Mucosa of gallbladder (tissue), 1 donor: Measurements from ENCODE around the gene TP73. TPM values are rescaled to one million over a fixed set of nuclear protein-coding genes. Genes with fewer than 3 reads are reported as not detected.

Experiments
- DNase-seq: peaks from one replicate; pipeline ENCODE4 v3.0.0-alpha.2; 2020; ENCODE audit warnings: low spot score
- total RNA-seq: library from RNA; stranded (reverse); gene quantifications from one replicate; pipeline ENCODE4 v1.2.1, GENCODE V29; 2021
- donor health status: DM: no; HTN: no; CAD: no.

TP73 gene
- total RNA-seq, 1 donor from 2014 or later, result 0.17 TPM

DNA sequence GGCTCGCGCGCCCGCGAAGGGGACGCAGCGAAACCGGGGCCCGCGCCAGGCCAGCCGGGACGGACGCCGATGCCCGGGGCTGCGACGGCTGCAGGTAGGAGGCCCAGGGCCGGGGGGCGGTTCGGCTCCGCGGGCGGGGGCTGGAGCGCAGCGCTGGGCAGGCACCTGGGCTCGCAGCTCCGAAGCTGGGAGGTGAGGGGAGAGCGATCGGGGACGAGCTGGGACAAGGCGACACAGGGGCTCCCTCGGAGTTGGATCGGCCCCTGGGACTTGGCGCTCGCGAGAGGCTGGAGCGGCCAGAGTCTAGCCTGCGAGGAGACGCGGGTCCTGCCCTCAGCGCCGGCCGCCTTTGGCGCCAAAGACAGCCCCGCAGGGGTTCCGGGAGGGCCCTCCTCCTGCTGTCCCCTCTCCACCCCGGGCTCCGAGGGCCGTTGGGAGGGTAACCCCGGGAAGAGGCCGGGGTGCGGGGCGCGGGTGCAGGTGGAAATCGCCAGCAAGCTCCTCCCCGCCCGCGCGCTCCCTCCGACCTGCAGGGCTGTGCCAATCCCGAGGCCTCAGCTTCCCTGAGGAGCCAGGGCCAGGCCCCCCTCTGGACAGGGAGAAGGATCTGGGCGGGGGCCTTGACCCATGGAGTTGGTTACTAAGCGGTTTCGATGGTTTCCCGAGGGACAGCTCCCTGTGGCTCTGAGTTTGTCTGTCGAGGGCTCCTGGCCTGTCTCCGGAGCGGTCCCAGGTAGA is 401 bp downstream of the TP73 start:
- DNase-seq, result no peak

DNA sequence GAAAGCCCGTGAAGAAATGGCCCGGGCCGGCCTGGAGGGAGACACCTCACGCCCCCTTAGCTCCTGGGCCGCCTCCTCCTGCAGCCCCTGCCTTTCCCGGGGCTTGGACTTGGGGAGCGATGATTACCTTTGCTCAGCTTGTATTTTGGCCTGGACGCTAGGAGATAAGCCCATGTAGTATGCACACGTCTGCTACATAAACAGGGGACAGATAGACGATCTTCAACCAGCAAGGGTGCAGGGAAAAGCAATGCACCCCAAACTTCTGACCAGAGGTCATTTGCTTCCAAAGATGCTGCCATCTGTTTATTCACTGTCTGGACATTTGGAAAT is 936 bp downstream of the TP73 start:
- DNase-seq, result no peak

DNA sequence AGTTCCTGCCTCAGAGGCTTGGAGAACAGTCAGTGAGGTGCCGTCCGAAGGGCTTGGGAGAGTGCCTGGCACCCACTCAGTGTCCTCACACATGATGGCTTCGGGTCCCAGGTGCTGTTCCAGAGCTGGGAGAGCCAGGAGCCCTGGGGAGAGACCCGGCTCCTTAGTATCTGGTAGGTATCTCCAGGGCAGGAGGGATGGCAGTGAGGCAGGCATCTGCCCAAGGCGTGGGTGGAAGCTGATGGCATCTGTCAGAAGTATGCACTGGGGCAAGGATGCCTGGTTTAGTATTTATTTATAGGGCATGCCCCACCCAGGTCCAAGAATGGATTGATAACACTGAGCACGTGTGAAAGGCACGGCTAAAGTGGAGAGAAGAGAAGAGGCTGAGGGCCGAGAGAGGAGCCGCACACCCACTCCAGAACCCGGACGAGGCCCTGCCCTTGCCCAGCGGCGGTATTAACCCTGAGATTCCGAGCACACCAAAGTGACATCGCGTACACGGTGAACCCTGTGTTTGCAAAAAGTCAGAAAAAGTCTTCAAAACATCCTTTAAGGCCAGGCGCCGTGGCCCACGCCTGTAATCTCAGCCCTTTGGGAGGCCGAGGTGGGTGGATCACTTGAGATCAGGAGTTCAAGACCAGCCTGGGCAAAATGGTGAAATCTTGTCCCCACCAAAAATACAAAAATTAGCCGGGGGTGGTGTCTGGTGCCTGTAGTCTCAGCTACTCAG is 2.4 kb downstream of the TP73 start:
- DNase-seq, result no peak

DNA sequence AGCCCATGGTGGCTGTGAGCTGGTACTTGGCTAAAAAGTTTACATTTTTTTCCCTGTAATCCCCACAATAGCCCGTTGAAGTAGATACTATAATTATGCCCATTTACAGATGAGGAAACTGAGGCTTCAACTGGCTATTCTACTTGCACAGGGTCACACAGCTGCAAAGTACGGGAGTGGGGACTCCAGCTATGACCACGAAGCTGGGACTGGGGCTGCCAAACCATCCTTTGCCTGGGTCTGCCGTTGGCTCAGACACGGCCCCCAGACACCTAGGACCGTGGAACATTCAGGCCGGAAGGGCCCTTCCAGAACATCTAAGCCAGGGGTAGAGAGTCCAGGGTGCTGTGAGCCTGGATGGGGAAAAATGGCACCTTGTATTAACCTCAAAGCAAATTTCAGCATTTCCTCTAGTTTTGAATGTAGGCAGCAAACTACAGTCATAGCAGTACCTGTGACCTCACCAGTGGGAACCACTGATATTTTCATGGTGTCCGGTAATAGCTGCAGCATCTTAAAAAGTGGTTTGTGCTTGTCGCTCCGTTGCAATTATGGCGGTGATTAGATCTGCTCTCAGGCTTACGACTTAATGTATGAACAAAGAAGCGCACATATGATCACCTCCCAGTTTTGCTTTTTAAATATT is 4.3 kb downstream of the TP73 start:
- DNase-seq, result no peak

DNA sequence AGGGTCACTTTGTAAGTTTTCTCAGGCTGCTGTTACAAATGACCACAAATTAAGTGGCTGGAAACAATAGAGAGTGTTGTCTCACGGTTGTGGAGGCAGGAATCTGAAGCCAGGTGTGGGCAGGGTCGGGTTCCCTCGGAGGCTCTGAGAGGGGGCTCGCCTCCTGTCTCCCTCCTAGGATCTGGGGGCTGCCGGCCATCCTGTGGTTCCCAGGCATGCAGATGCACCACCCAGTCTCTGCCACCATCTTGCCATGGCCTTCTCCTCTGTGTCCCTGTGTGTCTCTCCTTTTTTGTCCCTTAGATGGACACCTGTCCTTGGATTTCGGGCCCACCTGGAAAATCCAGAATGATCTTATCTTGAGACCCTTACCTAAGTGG is 4.8 kb downstream of the TP73 start:
- DNase-seq, result no peak

DNA sequence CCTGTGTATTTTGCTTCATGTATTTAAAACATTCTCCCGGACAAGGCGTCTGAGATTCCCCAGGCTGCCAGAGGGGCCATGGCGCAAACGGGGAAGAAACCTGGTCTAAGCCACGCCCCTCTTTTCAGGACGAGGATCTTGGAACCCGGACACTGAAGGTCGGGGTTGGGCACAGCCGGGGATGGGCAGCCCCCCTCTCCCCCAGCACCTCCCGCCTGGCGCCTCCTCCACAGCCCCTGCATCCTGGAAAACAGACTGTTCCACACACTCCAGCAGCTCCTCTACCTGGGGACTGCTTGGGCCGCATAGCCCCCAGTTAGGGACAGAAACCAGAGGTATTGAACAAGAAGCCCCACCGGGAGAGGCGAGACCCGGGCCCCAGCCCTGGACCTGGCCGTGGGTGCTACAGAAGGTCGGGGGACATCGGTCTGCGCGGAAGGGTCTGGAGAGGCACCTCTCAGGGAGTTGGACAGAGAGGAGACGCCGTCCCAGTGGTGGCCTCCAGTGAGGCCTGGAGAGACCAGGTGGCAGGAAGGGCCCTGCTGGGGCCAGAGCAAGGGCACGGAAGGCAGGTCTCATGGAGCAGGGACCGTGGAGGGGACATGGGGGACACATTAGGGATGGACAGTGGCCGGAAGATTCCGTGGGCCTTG is 5.4 kb downstream of the TP73 start:
- no peak for DNase-seq

DNA sequence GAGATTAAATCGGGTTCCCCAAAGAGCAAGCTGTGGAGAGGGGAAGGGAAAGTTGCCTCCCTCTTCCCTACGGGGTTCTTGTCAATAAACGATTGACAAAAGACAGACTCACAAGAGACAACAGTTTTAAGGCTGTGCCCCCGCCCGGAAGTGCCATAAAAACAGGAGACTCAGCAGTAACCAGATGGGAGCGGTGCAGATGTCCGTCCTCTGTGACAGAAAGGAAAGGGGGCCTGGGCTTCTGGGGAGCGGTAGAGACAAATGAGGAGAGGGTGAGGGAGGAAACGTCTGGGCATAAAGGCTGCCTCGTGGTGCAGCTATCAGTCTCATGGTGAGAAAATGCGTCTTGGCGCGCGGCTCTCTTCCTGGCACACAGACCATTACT is 5.9 kb downstream of the TP73 start:
- DNase-seq, result no peak

DNA sequence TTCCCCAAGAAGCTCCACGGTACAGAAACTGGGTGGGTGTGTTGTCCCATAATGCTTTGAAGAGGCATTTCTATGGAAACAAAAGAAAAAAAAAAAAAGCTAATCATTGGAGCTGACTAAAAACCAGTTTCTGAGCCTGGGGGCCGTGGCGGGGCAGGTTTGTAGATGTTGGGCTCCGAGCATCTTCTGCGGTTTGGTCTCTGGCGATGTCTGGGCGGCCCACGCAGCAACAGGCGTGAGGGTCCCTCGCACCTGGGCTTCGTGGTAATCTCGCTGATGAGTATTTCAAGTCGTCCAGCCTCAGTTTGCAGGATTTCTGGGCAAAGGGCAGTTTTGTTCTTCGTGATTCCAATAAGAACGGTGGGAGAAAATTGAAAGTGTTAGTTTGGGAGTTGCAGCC is 6.8 kb downstream of the TP73 start:
- DNase-seq, result no peak

DNA sequence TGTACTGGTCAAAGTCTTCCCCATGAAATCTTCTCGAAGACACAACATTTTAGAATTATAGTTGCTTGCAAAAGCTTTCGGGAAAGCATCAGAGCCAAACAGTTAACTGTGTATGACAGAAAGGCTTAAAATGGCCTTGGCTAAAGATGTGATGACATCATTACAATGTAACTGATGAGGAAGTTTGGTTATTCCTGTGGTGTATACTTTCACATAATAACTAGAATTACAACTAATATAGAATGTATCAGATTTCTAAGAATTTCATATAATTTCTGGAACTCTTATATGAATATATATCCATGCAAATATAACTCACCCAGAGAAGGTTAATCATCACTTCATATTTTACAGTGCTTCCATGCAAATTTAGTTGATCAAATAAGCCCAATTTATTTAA is 8.4 kb downstream of the TP73 start:
- no peak for DNase-seq

DNA sequence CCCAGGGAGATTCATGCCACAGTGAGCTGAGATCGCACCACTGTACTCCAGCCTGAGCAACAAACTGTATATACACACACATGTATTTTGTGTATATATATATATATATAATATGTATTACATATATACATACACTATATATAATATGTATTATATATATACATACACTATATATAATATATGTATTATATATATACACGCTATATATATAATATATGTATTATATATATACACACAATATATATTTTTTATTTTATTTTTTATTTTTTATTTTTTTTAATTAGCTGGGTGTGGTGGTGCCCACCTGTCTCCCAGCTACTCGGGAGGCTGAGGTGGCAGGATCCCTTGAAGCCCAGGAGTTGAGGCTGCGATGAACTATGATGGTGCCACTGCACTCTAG is 9.3 kb downstream of the TP73 start:
- no peak for DNase-seq

DNA sequence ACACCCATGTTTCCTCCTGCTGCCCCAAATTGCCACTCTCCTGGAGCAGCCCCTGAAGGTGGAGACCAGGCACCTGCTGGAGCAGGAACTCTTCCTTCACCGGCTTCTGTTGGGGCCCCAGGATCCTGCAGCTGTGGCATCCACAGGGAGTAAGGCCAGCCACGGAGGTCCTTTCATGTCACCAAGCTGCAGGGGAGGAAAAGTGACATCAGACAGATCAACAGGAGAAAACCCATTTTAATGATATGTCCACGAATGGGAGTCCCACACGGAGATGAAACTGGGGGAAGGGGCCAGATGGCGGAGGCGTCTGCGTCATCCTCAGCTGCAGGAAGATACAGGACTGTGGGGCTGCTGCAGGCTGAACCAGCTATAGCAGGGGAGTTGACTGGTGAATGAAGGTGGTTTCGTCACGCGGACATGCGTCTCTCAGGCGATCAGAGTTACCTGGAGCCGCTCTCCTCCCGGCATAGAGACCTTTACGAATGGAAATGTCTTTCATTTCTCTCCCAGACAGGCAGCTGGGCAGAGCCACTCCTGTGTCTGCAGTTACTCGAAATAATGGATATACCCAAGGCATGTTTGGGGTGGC is 9.9 kb downstream of the TP73 start:
- no peak for DNase-seq

DNA sequence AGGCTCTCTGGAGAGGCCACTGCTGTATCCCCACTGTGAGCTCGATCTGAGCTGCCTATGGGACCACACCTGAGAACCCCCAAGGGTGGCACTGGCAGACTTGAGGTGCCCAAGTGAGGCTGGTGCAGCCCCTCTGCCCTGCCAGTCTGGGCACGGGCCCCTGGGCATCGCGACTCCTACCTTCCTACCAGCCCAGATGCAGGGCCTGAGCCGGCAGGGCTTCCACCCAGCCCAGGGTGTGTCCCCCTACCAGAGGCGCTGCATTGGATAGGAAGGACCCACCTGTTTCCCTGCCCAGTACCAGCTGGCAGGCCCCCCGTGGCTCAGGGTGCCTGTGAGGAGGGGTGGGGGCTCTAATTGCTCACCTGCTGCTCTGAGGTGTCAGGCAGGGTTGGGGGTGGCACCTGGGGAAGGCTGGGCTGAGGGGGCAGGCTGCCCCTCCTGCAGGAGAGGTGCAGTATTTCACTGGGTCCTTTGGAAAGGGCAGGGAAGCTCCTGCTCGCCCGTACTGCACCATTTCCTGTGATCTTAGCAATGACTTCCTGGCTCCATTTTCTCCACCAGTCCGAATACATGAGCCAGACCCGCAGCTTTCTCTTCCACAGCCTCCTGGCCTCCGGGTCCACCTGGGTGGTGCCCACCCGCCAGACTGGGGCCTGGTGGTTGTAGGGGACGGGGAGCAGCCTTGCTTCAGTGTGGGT is 11.8 kb downstream of the TP73 start:
- DNase-seq, result no peak

DNA sequence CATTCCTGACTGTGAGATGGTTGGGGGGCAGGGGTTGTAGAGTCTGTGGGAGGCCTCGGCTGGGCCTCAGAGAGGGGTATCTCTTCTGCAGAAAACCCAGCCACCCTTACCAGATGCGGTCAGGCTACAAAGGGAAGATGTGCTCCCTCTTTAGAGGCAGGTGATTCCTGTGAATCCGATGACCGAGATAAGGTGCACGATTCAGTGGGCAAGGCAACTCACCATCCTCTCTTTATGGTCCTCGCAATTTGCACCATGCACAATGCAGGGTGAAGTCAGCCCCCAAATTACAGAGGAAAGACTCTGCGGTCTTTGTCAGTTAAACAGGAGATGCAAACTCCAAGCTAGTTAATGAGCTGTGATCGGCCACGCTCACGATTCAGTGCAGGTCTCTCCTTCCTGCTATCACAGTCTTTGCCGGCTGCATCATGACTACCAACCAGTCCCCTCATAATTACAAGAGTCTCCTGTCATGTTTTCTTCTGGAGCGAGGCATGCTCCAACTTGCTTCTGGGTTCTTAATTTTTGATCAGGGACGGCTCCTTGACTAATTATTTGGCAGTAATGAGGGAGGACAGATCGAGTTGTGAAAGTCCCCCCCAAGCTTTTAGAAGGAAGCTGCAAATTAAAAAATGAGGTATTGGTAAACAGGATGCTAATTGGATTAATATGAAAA is 12.5 kb downstream of the TP73 start:
- no peak for DNase-seq

DNA sequence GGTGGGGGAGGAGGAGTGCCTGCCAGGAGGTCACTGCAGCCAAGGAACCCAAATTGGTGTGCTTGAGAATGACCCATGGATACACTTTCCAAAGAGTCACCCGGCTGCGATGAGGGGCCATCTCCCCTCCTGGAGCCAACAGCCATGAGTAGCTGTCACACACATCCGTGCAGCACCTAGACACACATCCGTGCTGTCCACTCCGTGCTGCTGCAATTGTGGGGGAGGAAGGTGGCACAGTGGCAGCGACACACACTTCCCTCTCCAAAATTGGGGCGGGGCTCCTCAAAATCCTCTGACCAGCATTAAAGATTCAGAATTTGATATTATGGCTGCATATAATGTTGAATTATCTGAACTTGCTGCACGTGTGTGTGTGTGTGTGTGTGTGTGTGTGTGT is 15.8 kb downstream of the TP73 start:
- DNase-seq, result no peak

DNA sequence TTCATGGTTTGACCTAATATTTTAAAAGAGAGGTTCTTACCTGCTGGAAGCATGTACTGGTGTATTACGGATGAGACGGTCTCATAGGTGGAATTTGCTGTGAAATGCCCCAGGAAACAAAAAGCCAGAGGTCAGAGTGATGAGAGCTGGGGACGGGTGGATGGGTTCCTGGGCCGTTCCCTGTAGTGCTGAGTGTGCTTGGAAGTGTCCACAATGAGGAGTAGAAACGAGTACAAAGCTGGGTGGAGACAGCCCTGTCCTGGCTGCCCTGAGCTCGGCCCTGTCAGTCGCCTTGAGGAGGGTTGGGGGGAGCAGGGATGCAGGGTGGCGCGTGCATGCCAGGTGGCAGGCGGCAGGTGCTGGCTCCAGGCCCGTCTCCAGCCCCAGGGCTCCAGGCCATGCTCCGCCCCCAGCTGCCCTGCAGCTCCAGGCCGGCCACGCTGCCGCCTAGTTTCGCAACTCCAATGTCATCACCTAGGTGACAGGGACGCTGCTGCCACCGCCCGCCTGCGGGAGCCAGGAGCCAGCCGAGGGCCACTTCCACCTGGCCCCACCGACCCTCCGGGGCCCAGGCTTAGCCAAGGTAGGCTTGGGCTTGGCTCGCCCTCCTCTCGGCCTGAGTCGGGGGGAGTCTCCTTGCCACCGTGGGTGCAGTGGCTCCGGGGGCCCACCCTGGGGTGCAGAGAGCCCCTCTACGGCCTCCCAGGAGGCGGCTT is 16.4 kb downstream of the TP73 start:
- peak; percentile 88 for DNase-seq

DNA sequence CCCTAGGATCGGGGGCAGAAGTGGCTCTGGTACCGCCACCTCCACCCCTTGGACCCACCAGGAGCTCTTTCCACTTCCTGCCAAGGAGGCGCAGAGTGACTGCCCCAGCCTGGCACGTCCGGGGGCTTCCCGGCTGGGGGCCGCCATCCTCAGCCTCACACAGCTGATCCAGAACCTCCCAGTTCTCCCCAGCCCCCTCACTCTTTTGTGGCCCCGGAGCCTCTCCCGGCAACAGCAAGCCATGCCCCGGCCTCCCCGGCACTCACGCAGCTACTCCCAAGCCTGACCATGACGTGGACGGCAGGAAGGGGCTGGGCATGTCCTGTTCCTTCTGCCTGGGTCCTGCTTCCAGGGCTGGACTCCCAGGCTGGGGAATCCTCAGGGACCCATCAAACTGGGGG is 17.1 kb downstream of the TP73 start:
- DNase-seq, result no peak

DNA sequence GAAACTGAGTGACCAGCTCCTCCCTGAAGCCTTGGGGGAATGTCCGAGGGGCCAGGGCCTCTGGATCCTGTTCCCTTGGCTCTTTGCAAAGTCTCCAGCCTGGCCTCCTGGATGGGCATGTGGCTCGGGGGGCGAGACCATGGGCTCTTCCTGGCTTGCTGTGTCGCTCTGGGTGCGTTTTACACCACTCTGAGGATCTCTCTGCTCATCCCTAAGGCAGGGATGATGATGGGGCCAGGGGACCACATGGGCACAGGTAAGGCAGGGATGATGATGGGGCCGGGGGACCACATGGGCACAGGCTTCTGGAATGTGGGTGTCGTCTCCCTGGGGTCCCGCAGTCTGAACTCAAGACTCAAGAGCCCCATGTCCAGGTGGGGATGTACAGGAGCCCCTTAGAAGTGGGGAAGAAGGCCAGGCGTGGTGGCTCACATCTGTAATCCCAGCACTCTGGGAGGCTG is 17.7 kb downstream of the TP73 start:
- no peak for DNase-seq

DNA sequence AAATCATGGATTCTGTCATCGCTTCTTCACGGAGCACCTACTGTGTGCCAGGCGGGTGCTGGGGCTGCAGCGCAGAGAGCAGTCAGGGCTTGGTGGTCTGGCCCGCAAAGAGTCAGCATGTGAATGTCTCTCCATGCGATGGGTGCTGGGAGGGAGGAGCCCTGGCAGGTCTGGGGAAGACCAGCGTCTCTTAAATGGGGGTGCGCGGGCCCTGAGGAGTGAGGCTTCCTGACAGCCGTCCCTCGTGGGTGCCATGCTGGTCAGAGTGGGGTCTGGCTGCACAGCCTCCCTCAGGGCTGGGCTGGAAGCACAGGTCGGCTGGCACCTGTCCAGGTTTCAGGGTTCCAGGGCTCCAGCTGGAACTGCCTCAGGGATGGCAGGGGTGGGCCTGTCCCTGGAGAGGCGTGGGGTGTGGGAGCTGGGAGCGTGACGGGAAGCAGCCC is 18.5 kb downstream of the TP73 start:
- no peak for DNase-seq

DNA sequence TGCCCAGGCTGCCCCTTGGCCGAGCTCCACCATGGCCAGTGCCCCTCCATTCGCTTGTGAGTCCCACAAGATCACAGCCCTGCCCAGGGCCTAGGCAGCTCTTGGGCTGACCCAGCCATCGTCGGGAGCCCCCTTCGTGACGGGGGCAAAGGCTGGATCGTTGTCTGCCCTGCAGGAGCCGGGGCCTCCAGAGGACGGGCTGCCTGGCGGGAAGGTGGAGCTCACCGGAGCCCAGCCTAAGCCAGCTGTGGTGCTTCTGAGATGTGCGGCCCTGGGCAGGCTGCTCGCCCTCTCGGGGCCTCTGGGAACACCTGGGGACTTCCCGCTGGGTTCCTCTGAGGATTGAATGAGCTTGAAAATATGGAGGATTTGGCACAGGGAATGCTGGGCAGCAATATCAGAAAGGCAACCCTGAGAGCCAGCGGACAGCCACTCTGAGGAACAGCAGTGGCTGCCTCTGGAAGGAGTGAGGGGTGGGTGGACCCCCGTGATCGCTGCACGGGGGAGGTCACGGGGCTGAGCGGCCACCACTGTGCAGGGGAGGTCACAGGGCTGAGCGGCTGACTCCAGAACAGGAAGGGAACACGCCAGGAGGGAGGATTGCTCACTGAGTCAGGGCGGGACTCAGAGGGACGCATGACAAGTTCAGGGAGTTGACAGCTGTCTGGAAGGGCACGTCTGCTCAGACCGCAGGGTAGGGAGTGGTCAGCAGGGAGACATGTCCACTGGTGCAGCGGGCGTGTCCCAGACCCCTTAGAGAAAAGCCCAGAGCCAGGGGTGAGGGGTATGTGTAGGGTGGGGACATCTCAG is 19.3 kb downstream of the TP73 start:
- no peak for DNase-seq
